ENCODE results near the gene CLDND2.

The CLDND2 gene

DNA sequence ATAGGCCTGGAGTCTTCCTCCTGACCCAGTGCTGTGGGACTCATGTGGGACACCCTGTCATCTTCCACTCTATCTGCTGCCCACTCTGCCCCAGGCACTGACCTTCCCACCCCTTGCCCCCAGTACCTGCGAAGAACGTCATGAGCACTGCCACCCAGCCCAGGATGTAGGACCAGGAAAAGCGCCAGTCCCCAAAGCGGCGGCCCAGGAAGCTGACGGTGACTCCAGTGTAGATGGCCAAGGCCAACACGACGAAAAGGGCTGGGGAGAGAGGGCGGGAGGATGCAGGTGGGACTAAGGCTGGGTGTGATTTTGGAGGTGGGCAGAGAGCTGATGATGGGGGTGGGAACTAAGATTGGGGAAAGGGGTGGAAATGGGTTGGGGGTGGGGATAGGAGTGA, 11.6 kb upstream of the CLDND2 start:
- no peak for DNase-seq

- no peak for DNase-seq
Measured at GRCh38 chr19:51377422-51377821, 8.6 kb upstream of the CLDND2 start.

GRCh38 chr19:51375504-51376221, 6.9 kb upstream of the CLDND2 start:
- DNase-seq, result no peak

DNA sequence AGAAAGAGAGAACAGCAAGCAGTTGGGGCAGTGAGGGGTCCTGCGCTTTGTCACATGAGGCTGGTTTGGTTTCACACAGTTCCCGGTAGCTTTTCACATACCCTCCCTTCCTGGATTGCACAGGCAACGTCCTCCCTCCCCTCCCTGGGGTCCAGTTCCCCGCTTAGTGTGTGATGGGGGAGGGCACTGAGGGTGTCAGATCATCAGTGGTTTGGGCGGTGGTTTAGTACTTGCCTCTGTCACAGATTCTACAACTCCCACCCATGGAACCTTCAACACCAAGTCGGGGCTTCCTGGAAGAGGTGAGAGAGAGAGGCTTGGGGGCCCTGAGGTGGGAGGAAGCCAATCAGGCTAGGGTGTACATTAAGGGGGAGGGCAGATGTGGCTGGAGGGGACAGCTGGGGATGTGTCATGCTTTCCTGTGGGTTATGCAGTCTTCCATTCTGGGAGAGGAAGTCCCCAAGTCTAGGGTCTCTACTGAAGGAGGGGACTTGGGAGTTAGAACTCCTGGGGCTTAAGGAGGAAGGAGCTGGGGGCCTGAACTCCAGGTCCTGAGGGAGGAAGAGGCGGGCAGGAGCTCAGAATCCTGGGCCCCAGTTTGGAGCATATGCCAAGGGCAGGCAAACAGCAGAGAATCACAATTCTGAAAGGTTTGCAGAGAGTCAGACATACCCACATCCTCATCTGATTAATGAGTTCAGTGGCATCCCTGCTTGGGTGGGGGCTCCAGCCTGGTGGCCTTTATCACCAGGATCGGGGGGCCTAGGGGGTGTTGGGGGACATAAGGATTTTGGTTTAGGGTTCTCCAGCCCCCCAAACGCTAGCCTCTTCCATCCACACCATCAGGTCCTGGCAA, 4.1 kb upstream of the CLDND2 start, which contains the start of gene NKG7:
Gene NKG7, minus strand, starts transcription at position 6 of the 856 bp plus-strand sequence. CDS start 119 bp downstream, outside the sequence.
- no peak for DNase-seq

- DNase-seq, result no peak
Measured at GRCh38 chr19:51372021-51372648, 3.3 kb upstream of the CLDND2 start.

DNA sequence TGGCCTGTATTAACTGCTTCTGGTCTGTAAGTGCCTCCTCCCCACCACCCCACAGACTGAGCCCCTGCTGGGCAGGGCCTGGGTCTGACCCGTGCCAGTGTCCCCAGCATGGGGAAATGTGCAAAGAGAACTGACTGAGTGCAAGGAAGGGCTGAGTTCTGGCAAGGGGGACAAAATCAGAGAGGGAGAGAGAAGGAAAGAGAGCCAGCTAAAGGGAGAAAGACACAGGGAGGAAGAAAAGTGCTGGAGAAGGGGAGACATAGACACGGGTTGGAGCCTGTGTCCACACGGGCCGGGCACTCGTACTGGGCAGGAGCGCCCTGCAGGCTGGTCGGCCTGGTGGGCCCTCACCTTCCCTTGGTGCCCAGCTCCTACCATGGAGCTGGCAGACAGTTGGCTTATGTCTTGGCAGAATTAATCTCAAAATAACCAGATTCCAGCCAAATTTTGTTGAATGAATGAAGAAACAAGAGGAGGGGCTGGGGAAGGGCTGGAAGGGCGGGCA, 2.4 kb upstream of the CLDND2 start:
- no peak for DNase-seq

DNA sequence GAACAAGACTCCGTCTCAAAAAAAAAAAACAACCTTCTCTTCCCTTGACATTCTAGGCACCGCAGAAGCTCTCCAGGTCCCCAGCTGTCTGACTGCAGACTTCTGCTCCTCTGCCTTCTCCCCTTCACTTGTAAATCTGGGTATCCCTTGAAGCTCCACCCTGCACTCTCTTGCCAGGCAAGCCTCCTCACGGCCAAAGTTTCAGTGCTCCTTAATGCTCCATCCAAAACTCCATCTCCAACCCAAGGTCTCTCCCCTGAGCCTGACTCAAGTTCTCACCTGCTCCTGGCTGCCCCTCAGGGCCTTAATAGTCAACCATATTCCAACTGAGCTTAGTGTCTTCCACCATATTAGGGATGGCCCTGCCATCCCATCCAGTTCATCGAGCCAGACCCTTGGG, 1.4 kb upstream of the CLDND2 start:
- DNase-seq, result no peak

- DNase-seq, result peak; percentile 82 to 91
Measured at GRCh38 chr19:51367565-51368365, 1.0 kb downstream of the CLDND2 start.

GRCh38 chr19:51367255-51367564, 1.6 kb downstream of the CLDND2 start:
- DNase-seq, result no peak

GRCh38 chr19:51366389-51367254, 2.2 kb downstream of the CLDND2 start:
- DNase-seq, result peak; percentile 95 to 98

DNA sequence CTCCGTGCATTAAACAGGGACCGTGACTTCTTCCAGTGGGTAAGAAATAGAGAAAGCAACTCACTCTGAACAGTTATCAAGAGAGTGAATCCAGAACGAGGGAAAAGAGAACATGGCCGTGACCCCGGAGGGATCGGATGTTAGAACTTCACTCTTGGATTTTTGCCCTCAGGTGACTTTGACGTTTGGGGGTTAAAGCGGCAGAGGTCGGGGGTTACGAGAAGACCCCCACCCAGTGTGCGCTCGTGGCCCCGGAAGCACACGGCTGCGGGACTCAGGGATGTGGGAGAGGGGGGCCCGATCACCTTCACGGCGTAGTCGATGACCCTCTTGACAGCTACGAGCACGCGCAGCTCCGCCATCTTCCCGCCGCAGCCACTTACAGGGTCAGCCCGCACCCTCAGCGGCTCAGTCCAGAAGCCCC, 2.8 kb downstream of the CLDND2 start, which contains the start of gene ETFB:
Gene ETFB, minus strand, starts transcription at position 424 of the 424 bp plus-strand sequence. Its CDS starts 62 bp downstream, at position 362.
- DNase-seq, result no peak

DNA sequence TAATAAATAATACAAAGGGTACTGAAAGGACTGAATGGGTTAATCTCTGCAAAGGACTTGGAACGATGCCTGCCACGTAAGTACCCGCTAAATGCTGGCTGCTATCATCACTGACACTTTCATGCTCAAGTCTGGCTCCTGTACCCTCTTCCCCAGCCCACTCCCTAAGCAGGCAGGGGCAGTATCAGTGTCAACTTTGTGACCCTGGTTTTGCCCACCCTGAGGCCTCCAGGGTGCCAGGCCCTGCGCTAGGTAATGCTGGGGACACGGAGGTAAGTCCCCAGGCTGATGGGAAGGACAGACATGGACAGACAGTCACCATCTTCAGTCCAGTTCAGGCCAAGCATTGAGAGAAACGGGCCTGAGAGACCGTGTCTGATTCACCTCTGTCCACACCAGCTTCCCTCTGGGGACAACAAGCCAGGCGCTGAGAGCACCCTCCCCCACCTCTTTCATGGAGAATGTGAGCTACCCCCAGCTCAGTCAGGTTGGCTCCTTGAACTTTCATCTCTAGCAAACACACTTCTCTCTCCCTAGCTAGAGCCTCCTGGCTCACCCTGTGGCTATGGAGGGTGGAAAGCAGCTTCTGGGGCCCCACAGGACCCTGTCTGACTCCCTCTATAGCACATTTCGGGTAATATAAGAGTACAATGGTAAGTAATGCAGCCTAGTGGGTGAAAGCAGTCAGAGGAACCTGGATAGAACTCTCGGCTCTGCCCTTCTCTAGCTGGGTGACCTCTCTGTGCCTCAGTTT, 3.4 kb downstream of the CLDND2 start:
- DNase-seq, result no peak

DNA sequence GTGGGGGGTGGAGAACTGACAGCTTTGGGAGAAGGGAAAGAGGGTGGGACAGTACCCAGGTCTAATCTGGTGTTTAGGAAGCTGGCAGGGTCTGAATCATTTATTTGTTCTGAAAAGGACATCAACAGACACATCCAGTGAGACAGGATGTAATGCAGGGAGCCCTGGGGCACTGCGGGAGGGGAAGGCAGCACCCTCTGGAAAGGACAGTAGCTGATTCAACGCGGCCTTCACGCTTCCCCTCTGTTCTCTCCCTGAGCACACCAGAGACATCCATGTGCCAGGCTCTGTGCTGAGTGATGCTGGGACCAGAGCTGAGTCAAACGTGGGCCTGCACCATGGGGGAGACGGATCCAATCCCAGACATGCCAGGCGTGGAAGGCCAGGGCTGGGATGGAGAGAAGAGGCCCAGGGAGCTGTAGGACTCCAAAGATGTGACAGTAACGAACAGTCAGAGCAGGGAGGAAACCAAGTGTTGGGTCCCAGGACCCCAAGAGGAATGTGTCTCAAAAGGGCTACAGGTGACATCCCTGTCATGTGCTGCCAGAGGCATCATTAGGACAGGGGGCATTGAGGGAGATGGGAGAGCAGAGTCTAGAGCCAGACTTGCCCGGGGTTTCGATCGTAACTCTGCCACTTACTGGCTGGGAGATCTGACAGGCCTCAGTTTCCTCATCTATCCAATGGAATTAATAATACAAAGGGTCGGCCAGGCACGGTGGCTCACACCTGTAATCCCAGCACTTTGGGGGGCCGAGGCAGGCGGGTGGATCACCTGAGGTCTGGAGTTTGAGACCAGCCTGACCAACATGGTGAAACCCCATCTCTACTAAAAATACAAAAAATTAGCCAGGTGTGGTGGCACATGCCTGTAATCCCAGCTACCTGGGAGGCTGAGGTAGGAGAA, 4.3 kb downstream of the CLDND2 start:
- no peak for DNase-seq

DNA sequence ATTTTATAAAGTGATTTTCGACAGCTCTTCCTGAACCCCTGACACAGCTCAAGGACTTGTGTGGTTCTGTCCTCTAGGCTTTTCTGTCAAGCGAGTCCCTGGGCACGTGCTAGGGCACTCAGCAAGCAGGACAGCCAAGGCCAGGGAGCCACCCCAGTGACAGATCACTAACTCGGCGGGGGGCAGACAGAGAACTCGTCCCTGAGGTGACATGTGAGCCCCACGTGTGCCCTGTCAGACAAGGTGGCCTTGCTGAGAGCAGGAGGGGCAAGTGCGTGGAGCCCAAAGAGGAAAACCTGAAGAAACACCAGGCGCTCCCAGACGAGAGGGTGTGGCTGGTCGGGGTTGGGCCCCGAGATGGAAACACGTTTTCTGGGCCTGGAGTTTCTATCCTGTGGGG, 7.6 kb downstream of the CLDND2 start:
- DNase-seq, result no peak

DNA sequence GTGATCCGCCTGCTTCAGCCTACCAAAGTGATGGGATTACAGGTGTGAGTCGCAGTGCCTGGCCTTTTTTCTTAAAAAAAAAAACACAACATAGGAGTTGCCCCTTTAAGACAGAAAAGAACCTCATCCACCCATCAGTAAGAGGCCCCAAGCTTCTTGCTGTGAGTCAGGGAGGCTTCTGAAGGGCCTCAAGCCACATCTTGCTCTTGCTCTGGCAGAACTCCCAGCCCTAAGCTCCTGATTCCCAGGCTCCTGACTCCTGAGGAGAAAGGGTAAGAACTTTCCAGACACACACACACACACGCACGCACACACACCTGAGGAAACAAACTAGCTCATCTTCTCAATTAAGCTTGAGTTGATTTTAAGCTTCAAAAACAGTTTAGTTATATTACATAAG, 9.5 kb downstream of the CLDND2 start:
- no peak for DNase-seq

DNA sequence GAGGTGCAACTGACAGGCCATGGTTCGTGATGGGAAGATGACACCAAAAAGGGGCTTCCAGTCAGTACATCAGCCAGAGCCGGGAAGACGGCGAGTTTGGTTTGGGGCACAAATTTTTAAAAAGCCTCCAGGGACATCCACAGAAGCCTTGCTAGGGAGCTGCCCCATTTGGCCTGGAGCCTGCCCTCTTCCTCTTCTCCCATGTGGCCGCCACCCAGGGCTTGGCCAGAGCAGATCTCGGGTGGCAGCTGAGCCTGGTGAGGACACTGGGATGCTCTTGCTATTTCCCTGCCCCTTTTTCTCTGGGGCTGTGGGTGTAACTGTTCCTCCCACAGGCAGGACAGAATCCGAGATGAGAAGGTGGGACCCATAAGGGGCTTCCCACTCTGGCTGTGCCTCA, 10.9 kb downstream of the CLDND2 start:
- DNase-seq, result no peak

- DNase-seq, result no peak
Measured at GRCh38 chr19:51356159-51356801, 12.5 kb downstream of the CLDND2 start.

- no peak for DNase-seq
Measured at GRCh38 chr19:51354742-51355148, 14.1 kb downstream of the CLDND2 start.

- no peak for DNase-seq
Measured at GRCh38 chr19:51354103-51354741, 14.6 kb downstream of the CLDND2 start.

All from cerebellar nuclear complex (tissue), 1 donor.